Karpas-422 (cell line): ENCODE data around the gene UPF3B. TPM values are rescaled to one million over a fixed set of nuclear protein-coding genes. Genes with fewer than 3 reads are reported as not detected.

ENCODE experiments used
- small RNA-seq: library from RNA; depleted of rRNA; stranded (forward); fragments of <200 nt; gene quantifications from one replicate; pipeline ENCODE3, GENCODE V24; 2014
- total RNA-seq: library from RNA; depleted of rRNA; stranded (reverse); fragments of >200 nt; shearing (Covaris generic); gene quantifications from 2 replicates; pipeline ENCODE4 v1.2.3, GENCODE V29; 2014; ENCODE audit warnings: low replicate concordance; rRNA removed

UPF3B gene
- total RNA-seq, 1 experiment from 2014 or later: 8.9 TPM

Small RNA genes lying within 50 kb of the gene (small RNA-seq; reads per million reads assigned to genes)
- not detected for gene SNORA69

Other genes starting within 250 kb of the UPF3B start
- gene NKRF, start 246.5 kb downstream of the UPF3B start, total RNA-seq: 10.1 and 18.0 TPM in 2 replicates
- 20.2 and 23.2 TPM in 2 replicates for gene SEPTIN6, start 159.8 kb downstream of the UPF3B start, total RNA-seq
- gene SOWAHD, start 94.4 kb downstream of the UPF3B start, total RNA-seq: not detected in 2 replicates
- gene RPL39, start 61.3 kb downstream of the UPF3B start, total RNA-seq: 1,763 and 3,006 TPM in 2 replicates
- 28.6 and 41.1 TPM in 2 replicates for gene RNF113A, start 18.8 kb upstream of the UPF3B start, total RNA-seq
- gene NDUFA1, start 18.9 kb upstream of the UPF3B start, total RNA-seq: 147 and 150 TPM in 2 replicates
- gene AKAP14, start 42.9 kb upstream of the UPF3B start, total RNA-seq: not detected in 2 replicates
- gene NKAP, start 90.8 kb upstream of the UPF3B start, total RNA-seq: 4.2 and 6.5 TPM in 2 replicates
- not detected in 2 replicates for gene RHOXF2B, start 224.7 kb upstream of the UPF3B start, total RNA-seq